Measurements from ENCODE around the gene NKAP. TPM values are rescaled to one million over a fixed set of nuclear protein-coding genes. Genes with fewer than 3 reads are reported as not detected.
A peak's percentile ranks its signal among the peaks of the same experiment; 100 is the strongest.

The NKAP gene
- total RNA-seq, 1 experiment from 2014 or later: 7.3 TPM

- peaks cover 19% of the 10 kb centered on the region for H3K9me3 ChIP-seq (ENCODE audit: control insufficient read depth, low read depth, low read length)
- H3K23ac ChIP-seq (ENCODE audit: insufficient read length, low read depth, low read length): no peak overlapping the region
- no peak for TF ChIP-seq CTCF (conservative IDR thresholded peaks at IDR 0.05)
- no peaks in the 10 kb centered on the region for H3K23me2 ChIP-seq (ENCODE audit: insufficient read length, low read depth, low read length, poor library complexity, severe bottlenecking)
- H3K18ac ChIP-seq (ENCODE audit: insufficient read length, low read depth, low read length): no peak overlapping the region
- no peaks in the 10 kb centered on the region for H3K79me2 ChIP-seq (ENCODE audit: insufficient read depth, low read length)
- H4K20me1 ChIP-seq (ENCODE audit: control insufficient read depth, insufficient read depth, insufficient read length): no peaks in the 10 kb centered on the region
- H3K79me1 ChIP-seq (ENCODE audit: insufficient read depth, low read depth, low read length, poor library complexity, severe bottlenecking): no peaks in the 10 kb centered on the region
- no peaks in the 10 kb centered on the region for H3K27me3 ChIP-seq (ENCODE audit: insufficient read depth, low read length)
- H4K91ac ChIP-seq (ENCODE audit: insufficient read length, low read depth, low read length): no peak overlapping the region
- H3K36me3 Mint-ChIP-seq (ENCODE audit: insufficient read depth in 1 of 3, low read depth in 3 of 3): peaks cover 0 to 3% (median 2%) of the 10 kb centered on the region in 3 experiments; a peak in 1 of 7 replicates
- H3K9me3 Mint-ChIP-seq: peaks cover 47 to 62% of the 10 kb centered on the region in 2 experiments
- H3K27me3 Mint-ChIP-seq (ENCODE audit: low read depth): no peaks in the 10 kb centered on the region
- no peak overlapping the region for H2BK15ac ChIP-seq (ENCODE audit: low read depth, low read length)
- H3K4ac ChIP-seq (ENCODE audit: low read depth, low read length): no peak overlapping the region
- DNase-seq: no peak
- peak overlapping the region; percentile 50 for H3K56ac ChIP-seq (ENCODE audit: insufficient read length, low read depth, low read length)
- H3K27ac Mint-ChIP-seq: no peak overlapping the region
- no peak overlapping the region for H3T11ph ChIP-seq (ENCODE audit: low read length)
- H3K14ac ChIP-seq (ENCODE audit: insufficient read depth, low read length): no peak overlapping the region
- H3K9ac ChIP-seq (ENCODE audit: extremely low read depth, insufficient read length, low read length): no peak overlapping the region
- H3K4me1 ChIP-seq (ENCODE audit: insufficient read depth, low read length): 0 out of 2 replicates have a peak, but pooled peaks cover 2% of the 10 kb centered on the region
- H2BK12ac ChIP-seq (ENCODE audit: insufficient read length, low read depth, low read length): no peak overlapping the region
- no peak overlapping the region for H4K8ac ChIP-seq (replicated peaks; ENCODE audit: insufficient read length, low read depth, low read length)
- peaks cover 4% of the 10 kb centered on the region in 2 experiments for H3K4me1 Mint-ChIP-seq
- H3K27ac ChIP-seq (ENCODE audit: insufficient read length, low read depth, low read length): no peak overlapping the region
- H2AFZ ChIP-seq (ENCODE audit: low read length): no peak overlapping the region
- H4K5ac ChIP-seq (ENCODE audit: insufficient read length, low read depth, low read length): no peak overlapping the region
- no peak overlapping the region for H3K4me2 ChIP-seq (ENCODE audit: insufficient read depth, insufficient read length, low read length)
- no peak overlapping the region for H2AK5ac ChIP-seq (ENCODE audit: insufficient read length, low read length)
- no peak overlapping the region; a peak in 1 of 5 replicates for H3K4me3 Mint-ChIP-seq
- H2BK5ac ChIP-seq (ENCODE audit: insufficient read length, low read length): no peak overlapping the region
- no peak overlapping the region for H2BK120ac ChIP-seq (ENCODE audit: low read depth, low read length, poor library complexity, severe bottlenecking)
- no peak overlapping the region for H2BK20ac ChIP-seq (ENCODE audit: low read depth, low read length, poor library complexity, severe bottlenecking)
- no CpG with 5 or more reads among the region's 2 CpGs for WGBS (ENCODE audit: extremely low coverage, insufficient read length, low lambda C conversion rate)
Measured at GRCh38 chrX:119899125-119899524, 44.4 kb downstream of the NKAP start.

Data from H9 (cell line).